Esophagus muscularis mucosa (tissue), 4 donors: ENCODE measurements around the gene ODF2L.

Experiments used
- CTCF ChIP-seq, 3 experiments: fragments of 200-600 bp in 2 of 3; fragments of 450-650 bp in 1 of 3; sonication (generic) in 2 of 3; IDR thresholded peaks; one replicate each; pipeline ENCODE4 v1.5.1; 2017 to 2019; ENCODE audit warnings: antibody characterized with exemption in 3 of 3, mild to moderate bottlenecking in 2 of 3, moderate library complexity in 1 of 3
- EP300 ChIP-seq: sonication (generic); formaldehyde crosslinking; IDR thresholded peaks from one replicate; pipeline ENCODE4 v1.6.1; 2017; ENCODE audit warnings: antibody characterized with exemption
- POLR2A ChIP-seq: fragments of 450-650 bp; IDR thresholded peaks from one replicate; pipeline ENCODE4 v1.6.1; 2017; ENCODE audit warnings: antibody characterized with exemption, moderate library complexity, mild to moderate bottlenecking, low read depth
- POLR2AphosphoS5 ChIP-seq, 2 donors: sonication (generic); formaldehyde crosslinking; IDR thresholded peaks; one replicate each; pipeline ENCODE4 v1.6.1; 2017; ENCODE audit warnings: antibody characterized with exemption in 2 of 2

- TF ChIP-seq CTCF (IDR thresholded peaks at IDR 0.05) (no peak), POLR2AphosphoS5 (IDR thresholded peaks at IDR 0.05) (no peak), POLR2A (no peak), EP300 (no peak)
Measured at GRCh38 chr1:86445919-86446318, 49.8 kb upstream of the ODF2L start.
